PC-9 (cell line): ENCODE data around the gene SUSD2. TPM values are rescaled to one million over a fixed set of nuclear protein-coding genes. Genes with fewer than 3 reads are reported as not detected.

Source experiments
- BruUV-seq: library from RNA; stranded (reverse); fragments of 400-500 nt; replicated peaks from 2 replicates; lab custom pipeline; 2021; lab: Mats Ljungman, UMichigan
- CTCF ChIA-PET: fragments of 300-600 bp; sonication (Branson Sonifier 250); formaldehyde crosslinking; loops from one replicate; lab custom pipeline; 2022; ENCODE audit warnings: antibody characterized with exemption; lab: Charles Lee
- POLR2A ChIA-PET: fragments of 300-600 bp; sonication (Branson Sonifier 250); formaldehyde crosslinking; loops from one replicate; lab custom pipeline; 2022; ENCODE audit warnings: antibody characterized with exemption; ENCODE audit not compliant: unreplicated experiment; lab: Charles Lee
- DNase-seq, 2 experiments: peaks; one replicate each; pipeline versions ENCODE4 v3.0.0 to v3.0.0-alpha.2; 2015 to 2022; ENCODE audit warnings: mixed read lengths in 1 of 2
- H2AFZ ChIP-seq: fragments of 200-600 bp; sonication (generic); 2 replicates; pipeline ENCODE4 v1.8.1; 2017; ENCODE audit warnings: antibody characterized with exemption
- H3F3A ChIP-seq: fragments of 200-600 bp; sonication (generic); 2 replicates; pipeline ENCODE4 v1.8.1; 2017; ENCODE audit warnings: antibody characterized with exemption, mild to moderate bottlenecking, low read depth; ENCODE audit not compliant: insufficient read depth
- H3K27ac ChIP-seq: fragments of 200-600 bp; sonication (generic); 2 replicates; pipeline ENCODE4 v1.6.1; 2016; ENCODE audit warnings: mixed run types
- H3K27me3 ChIP-seq: fragments of 200-600 bp; sonication (generic); 2 replicates; pipeline ENCODE4 v1.6.1; 2016; ENCODE audit warnings: low read depth, mixed run types; ENCODE audit not compliant: insufficient read depth
- H3K36me3 ChIP-seq: fragments of 200-600 bp; sonication (generic); 2 replicates; pipeline ENCODE4 v1.6.1; 2016; ENCODE audit warnings: low read depth, mixed run types
- H3K4me1 ChIP-seq: fragments of 200-600 bp; sonication (generic); replicated peaks from 2 replicates; pipeline ENCODE4 v1.6.1; 2016; ENCODE audit warnings: mixed run types; ENCODE audit not compliant: insufficient read depth
- H3K4me2 ChIP-seq: fragments of 200-600 bp; sonication (generic); 2 replicates; pipeline ENCODE4 v1.6.1; 2017; ENCODE audit warnings: mixed run types
- H3K4me3 ChIP-seq: fragments of 200-600 bp; sonication (generic); 2 replicates; pipeline ENCODE4 v1.6.1; 2016; ENCODE audit warnings: mixed run types
- H3K79me2 ChIP-seq: fragments of 200-600 bp; sonication (generic); 2 replicates; pipeline ENCODE4 v1.6.1; 2017; ENCODE audit warnings: low read depth, mixed run types
- H3K9me2 ChIP-seq: fragments of 200-600 bp; sonication (generic); 2 replicates; pipeline ENCODE4 v1.8.1; 2017; ENCODE audit warnings: mild to moderate bottlenecking; ENCODE audit not compliant: insufficient read depth
- H3K9me3 ChIP-seq: fragments of 200-600 bp; sonication (generic); 2 replicates; pipeline ENCODE4 v1.8.1; 2016; ENCODE audit warnings: low read depth; ENCODE audit not compliant: insufficient read depth
- H4K20me1 ChIP-seq: fragments of 200-600 bp; sonication (generic); 2 replicates; pipeline ENCODE4 v1.8.1; 2017; ENCODE audit not compliant: insufficient read depth
- EZH2 ChIP-seq: fragments of 200-600 bp; sonication (generic); IDR thresholded peaks from 2 replicates; pipeline ENCODE4 v1.8.0; 2017; ENCODE audit warnings: antibody characterized with exemption, low read depth
- intact Hi-C: fragments of 100-400 bp; cut with micrococcal nuclease; formaldehyde crosslinking; loops from one replicate; pipeline ENCODE4 v1.10.0; 2022; ENCODE audit not compliant: unreplicated experiment
- total RNA-seq: library from RNA; stranded (reverse); gene quantifications from 2 replicates; pipeline ENCODE4 v1.2.3, GENCODE V29; 2021
- TF ChIP-seq, protein P1 (sequence below): fragments of 200-600 bp; sonication (generic); conservative IDR thresholded peaks from 2 replicates; pipeline ENCODE4 v1.6.1; 2017; ENCODE audit warnings: mixed run types, antibody characterized with exemption, mild to moderate bottlenecking, moderate library complexity

SUSD2 gene
- total RNA-seq, 1 experiment from 2014 or later, result 5.5 TPM

DNA sequence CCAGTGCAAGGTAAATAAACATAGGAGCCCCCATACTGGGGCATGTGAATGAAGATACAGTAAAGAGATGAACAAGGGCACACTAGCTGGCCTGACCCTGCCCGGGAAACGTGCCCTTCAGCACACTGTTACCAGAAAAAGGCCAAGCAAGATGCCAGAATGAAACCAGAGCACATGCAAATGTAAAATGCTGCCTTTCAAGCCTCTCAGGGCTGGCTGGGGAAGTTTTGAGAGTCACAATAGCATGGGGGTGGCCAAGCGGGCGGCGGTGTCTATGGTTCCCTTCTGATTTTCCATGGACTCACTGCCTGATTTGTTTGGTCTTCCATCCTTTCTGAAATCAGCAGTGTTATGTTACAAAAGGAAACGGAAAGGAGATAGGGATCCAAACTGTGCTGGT, 18.9 kb upstream of the SUSD2 start:
- H3K4me1 ChIP-seq, result 0 out of 2 replicates have a peak, but pooled peaks cover 1% of the 10 kb centered on the region
- no peak overlapping the region for H2AFZ ChIP-seq
- BruUV-seq, result no TSS peak
- H3K27ac ChIP-seq, result no peak overlapping the region
- H3K9me2 ChIP-seq, result no peaks in the 10 kb centered on the region
- POLR2A ChIA-PET, result no interaction called here
- no peak for DNase-seq
- no peak overlapping the region for H3K4me3 ChIP-seq
- no peaks in the 10 kb centered on the region for H3K9me3 ChIP-seq
- intact Hi-C loops, result no loop called here
- no peaks in the 10 kb centered on the region for H3K36me3 ChIP-seq
- TF ChIP-seq, protein P1, sequence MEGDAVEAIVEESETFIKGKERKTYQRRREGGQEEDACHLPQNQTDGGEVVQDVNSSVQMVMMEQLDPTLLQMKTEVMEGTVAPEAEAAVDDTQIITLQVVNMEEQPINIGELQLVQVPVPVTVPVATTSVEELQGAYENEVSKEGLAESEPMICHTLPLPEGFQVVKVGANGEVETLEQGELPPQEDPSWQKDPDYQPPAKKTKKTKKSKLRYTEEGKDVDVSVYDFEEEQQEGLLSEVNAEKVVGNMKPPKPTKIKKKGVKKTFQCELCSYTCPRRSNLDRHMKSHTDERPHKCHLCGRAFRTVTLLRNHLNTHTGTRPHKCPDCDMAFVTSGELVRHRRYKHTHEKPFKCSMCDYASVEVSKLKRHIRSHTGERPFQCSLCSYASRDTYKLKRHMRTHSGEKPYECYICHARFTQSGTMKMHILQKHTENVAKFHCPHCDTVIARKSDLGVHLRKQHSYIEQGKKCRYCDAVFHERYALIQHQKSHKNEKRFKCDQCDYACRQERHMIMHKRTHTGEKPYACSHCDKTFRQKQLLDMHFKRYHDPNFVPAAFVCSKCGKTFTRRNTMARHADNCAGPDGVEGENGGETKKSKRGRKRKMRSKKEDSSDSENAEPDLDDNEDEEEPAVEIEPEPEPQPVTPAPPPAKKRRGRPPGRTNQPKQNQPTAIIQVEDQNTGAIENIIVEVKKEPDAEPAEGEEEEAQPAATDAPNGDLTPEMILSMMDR, result no peak
- no peak for TF ChIP-seq EZH2
- no peak overlapping the region for H3K4me2 ChIP-seq
- H3F3A ChIP-seq, result no peaks in the 10 kb centered on the region
- no peaks in the 10 kb centered on the region for H3K79me2 ChIP-seq
- H4K20me1 ChIP-seq, result no peaks in the 10 kb centered on the region
- H3K27me3 ChIP-seq, result no peaks in the 10 kb centered on the region
- CTCF ChIA-PET, result no interaction called here

DNA sequence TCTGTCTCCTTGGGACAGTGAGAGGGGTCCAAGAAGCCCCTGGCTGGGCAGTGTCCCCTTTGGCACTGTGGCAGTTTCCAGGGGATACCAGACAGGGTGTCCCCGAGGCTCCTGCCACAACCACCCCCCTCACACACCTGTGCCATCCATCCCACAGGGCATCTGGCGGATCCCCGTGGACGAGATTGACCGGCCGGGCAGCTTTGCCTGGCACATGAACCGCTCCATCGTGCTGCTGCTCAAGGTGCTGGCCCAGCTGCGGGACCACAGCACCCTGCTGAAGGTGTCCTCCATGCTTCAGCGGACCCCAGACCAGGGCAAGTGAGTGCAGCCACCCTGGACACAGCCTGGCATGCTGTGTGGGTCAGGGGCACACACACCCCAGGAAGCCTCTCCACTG, 17.0 kb upstream of the SUSD2 start:
- CTCF ChIA-PET, result no interaction called here
- H3K4me3 ChIP-seq, result no peak overlapping the region
- BruUV-seq, result no TSS peak
- no peaks in the 10 kb centered on the region for H3K9me2 ChIP-seq
- no peaks in the 10 kb centered on the region for H3F3A ChIP-seq
- intact Hi-C loops, result no loop called here
- H2AFZ ChIP-seq, result no peak overlapping the region
- H3K27ac ChIP-seq, result no peak overlapping the region
- H3K79me2 ChIP-seq, result no peaks in the 10 kb centered on the region
- H3K9me3 ChIP-seq, result no peaks in the 10 kb centered on the region
- no peaks in the 10 kb centered on the region for H3K27me3 ChIP-seq
- POLR2A ChIA-PET, result no interaction called here
- H4K20me1 ChIP-seq, result no peaks in the 10 kb centered on the region
- no peak overlapping the region for H3K4me2 ChIP-seq
- no peaks in the 10 kb centered on the region for H3K36me3 ChIP-seq
- no peaks in the 10 kb centered on the region for H3K4me1 ChIP-seq
- TF ChIP-seq EZH2, result no peak
- TF ChIP-seq, protein P1, result no peak
- DNase-seq, result no peak

DNA sequence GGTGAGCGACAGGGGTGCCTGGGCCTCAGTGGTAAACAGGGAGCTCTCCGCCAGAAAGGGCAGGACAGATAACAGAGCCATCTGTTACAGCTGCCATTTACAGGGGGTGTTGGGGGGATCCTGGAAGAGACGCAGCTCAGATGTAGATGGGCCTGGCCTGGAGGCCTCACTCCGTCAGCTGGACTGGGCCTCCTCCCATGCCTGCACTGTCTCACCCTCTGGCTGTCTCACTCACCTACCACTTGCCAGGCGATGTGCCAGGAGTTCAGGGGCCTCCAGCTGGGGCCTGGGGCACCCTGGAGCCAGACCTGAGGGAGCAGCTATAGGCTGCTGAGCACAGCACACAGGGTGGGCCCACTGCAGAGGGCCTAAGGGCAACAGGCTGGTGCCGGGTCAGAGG, 16.3 kb upstream of the SUSD2 start:
- Histone ChIP-seq H3K36me3 (no peaks in the 10 kb centered on the region), H3K4me1 (no peaks in the 10 kb centered on the region), H3K27ac (no peak overlapping the region), H2AFZ (no peak overlapping the region), H3K79me2 (no peaks in the 10 kb centered on the region), H3K27me3 (no peaks in the 10 kb centered on the region), H3K4me3 (no peak overlapping the region), H3K4me2 (no peak overlapping the region), H3K9me2 (no peaks in the 10 kb centered on the region), H3K9me3 (no peaks in the 10 kb centered on the region), H3F3A (no peaks in the 10 kb centered on the region), H4K20me1 (no peaks in the 10 kb centered on the region)
- DNase-seq, result no peak
- POLR2A ChIA-PET, result no interaction called here
- TF ChIP-seq EZH2, result no peak
- TF ChIP-seq, protein P1, result no peak
- CTCF ChIA-PET, result no interaction called here
- BruUV-seq, result no TSS peak
- intact Hi-C loops, result no loop called here
